HepG2 (cell line): ENCODE results near the gene VARS1. TPM values are rescaled to one million over a fixed set of nuclear protein-coding genes. Genes with fewer than 3 reads are reported as not detected.

Experiments used
- BCLAF1 ChIP-seq: fragments of 450-650 bp; IDR thresholded peaks from 2 replicates; pipeline ENCODE4 v1.6.1; 2017; ENCODE audit warnings: mild to moderate bottlenecking
- ETV6 ChIP-seq: sonication (generic); formaldehyde crosslinking; conservative IDR thresholded peaks from 2 replicates; pipeline ENCODE4 v1.4.0; 2020; ENCODE audit warnings: missing genetic modification reagents
- FOXK2 ChIP-seq: fragments of 450-650 bp; IDR thresholded peaks from 2 replicates; pipeline ENCODE4 v1.6.1; 2016
- HMG20A ChIP-seq: IDR thresholded peaks from 2 replicates; pipeline ENCODE4 v1.6.1; 2016; ENCODE audit warnings: borderline replicate concordance
- HOXA5 ChIP-seq: sonication (generic); formaldehyde crosslinking; IDR thresholded peaks from 2 replicates; pipeline ENCODE4 v1.4.0; 2020; ENCODE audit warnings: missing genetic modification reagents
- IKZF5 ChIP-seq: IDR thresholded peaks from 2 replicates; pipeline ENCODE4 v1.6.1; 2018; ENCODE audit warnings: missing genetic modification reagents, mild to moderate bottlenecking, missing compliant biosample characterization
- MAZ ChIP-seq, 2 experiments: sonication (generic) in 1 of 2; formaldehyde crosslinking in 1 of 2; IDR thresholded peaks; 2 replicates each; pipeline versions ENCODE4 v1.5.0 to v1.6.1; 2012 to 2020; ENCODE audit warnings: low read depth in 2 of 2, mild to moderate bottlenecking in 2 of 2, borderline replicate concordance in 1 of 2, improper control_type of control experiment in 1 of 2, low read length in 1 of 2, missing genetic modification reagents in 1 of 2, moderate library complexity in 1 of 2
- MTERF4 ChIP-seq: sonication (generic); formaldehyde crosslinking; IDR thresholded peaks from 2 replicates; pipeline ENCODE4 v1.8.0; 2023; ENCODE audit warnings: mild to moderate bottlenecking, missing genetic modification reagents
- NFKBIZ ChIP-seq: IDR thresholded peaks from 2 replicates; pipeline ENCODE4 v1.6.1; 2018; ENCODE audit warnings: missing genetic modification reagents, missing compliant biosample characterization
- POLR2A ChIP-seq, 2 experiments: IDR thresholded peaks; 2 replicates each; pipeline ENCODE4 v1.6.1; 2011; ENCODE audit warnings: low read depth in 2 of 2, low read length in 2 of 2, mild to moderate bottlenecking in 1 of 2, moderate library complexity in 1 of 2; ENCODE audit not compliant: insufficient read depth in 1 of 2
- PRDM15 ChIP-seq: sonication (generic); formaldehyde crosslinking; IDR thresholded peaks from 2 replicates; pipeline ENCODE4 v1.4.0; 2020; ENCODE audit warnings: missing genetic modification reagents
- THAP9 ChIP-seq: sonication (generic); formaldehyde crosslinking; IDR thresholded peaks from 2 replicates; pipeline ENCODE4; 2020; ENCODE audit warnings: missing genetic modification reagents, mild to moderate bottlenecking, borderline replicate concordance
- ZMAT3 ChIP-seq: sonication (generic); formaldehyde crosslinking; conservative IDR thresholded peaks from 2 replicates; pipeline ENCODE4 v1.7.0; 2021; ENCODE audit warnings: missing genetic modification reagents
- ZNF326 ChIP-seq: sonication (generic); formaldehyde crosslinking; IDR thresholded peaks from 2 replicates; pipeline ENCODE4 v1.4.0; 2020; ENCODE audit warnings: missing genetic modification reagents, borderline replicate concordance
- ZNF670 ChIP-seq: sonication (generic); formaldehyde crosslinking; IDR thresholded peaks from 2 replicates; pipeline ENCODE4 v1.8.0; 2022; ENCODE audit warnings: mild to moderate bottlenecking, missing genetic modification reagents, borderline replicate concordance
- ZSCAN12 ChIP-seq: sonication (generic); formaldehyde crosslinking; IDR thresholded peaks from 2 replicates; pipeline ENCODE4 v1.9.0; 2021; ENCODE audit warnings: mild to moderate bottlenecking, missing genetic modification reagents
- ZSCAN31 ChIP-seq: sonication (generic); formaldehyde crosslinking; IDR thresholded peaks from 2 replicates; pipeline ENCODE4 v1.5.0; 2020; ENCODE audit warnings: low read depth, mild to moderate bottlenecking, missing genetic modification reagents
- polyA plus RNA-seq, 8 experiments: library from polyadenylated mRNA; depleted of rRNA in 3 of 8; stranded (reverse) in 7 of 8; unstranded in 1 of 8; fragments of >200 nt; fragmentation: Illumina TruSeq in 4 of 8; extraction: Trizol in 4 of 8; gene quantifications; 2 replicates each; pipeline versions ENCODE4 v1.2.1 to v1.2.3, GENCODE V29; 2011 to 2016; ENCODE audit warnings: low read depth in 4 of 8, missing spikeins in 1 of 8, mixed read lengths in 1 of 8; ENCODE audit not compliant: insufficient read depth in 1 of 8
- total RNA-seq, 5 experiments: library from RNA; depleted of rRNA; stranded (reverse); fragments of >200 nt; fragmentation: Illumina TruSeq; extraction: Trizol; gene quantifications; 2 replicates each; pipeline ENCODE4 v1.2.3, GENCODE V29; 2016; ENCODE audit warnings: low read depth in 1 of 5

VARS1 gene
- total and polyA plus RNA-seq, 2 of the 13 experiments (the other 11 are each of a cell fraction or from before 2014, with no cell fraction given), result 14.7 to 56.1 TPM

- no peak; the same call in 1 of the 2 replicates for TF ChIP-seq THAP9 (CRISPR knock-in tag)
- TF ChIP-seq FOXK2, result no peak
- TF ChIP-seq IKZF5, result no peak; the same call in none of the 2 replicates
- peak; percentile 97 for TF ChIP-seq ZSCAN31 (CRISPR knock-in tag)
- TF ChIP-seq ZNF326 (CRISPR knock-in tag), result no peak
- no peak for TF ChIP-seq ZNF670 (CRISPR knock-in tag)
- TF ChIP-seq BCLAF1, result no peak
- no peak for TF ChIP-seq HMG20A (CRISPR knock-in tag)
- no peak for TF ChIP-seq ZSCAN12 (CRISPR knock-in tag)
- TF ChIP-seq MTERF4 (CRISPR knock-in tag), result peak; percentile 64; the same call in 1 of the 2 replicates
- peak; percentile 85 for TF ChIP-seq MAZ (IDR thresholded peaks at IDR 0.05; ENCODE audit: borderline replicate concordance, low read depth, low read length)
- peak; percentile 99 for TF ChIP-seq MAZ (CRISPR knock-in tag; IDR thresholded peaks at IDR 0.05; ENCODE audit: low read depth)
- TF ChIP-seq ETV6 (CRISPR knock-in tag), result no peak; the same call in 1 of the 2 replicates
- TF ChIP-seq NFKBIZ, result no peak
- peak in 1 of 2 experiments; percentile 46; a peak in 1 of 4 replicates for TF ChIP-seq POLR2A (IDR thresholded peaks at IDR 0.05; ENCODE audit: insufficient read depth in 1 of 2, low read depth in 2 of 2, low read length in 2 of 2)
- peak; percentile 89 for TF ChIP-seq HOXA5 (CRISPR knock-in tag)
- peak; percentile 55; the same call in 1 of the 2 replicates for TF ChIP-seq PRDM15 (CRISPR knock-in tag)
- TF ChIP-seq ZMAT3 (CRISPR knock-in tag), result 0 out of 2 replicates have a peak, but pooled peaks have one; percentile 34
Measured at GRCh38 chr6:31795616-31796298, at the start of gene VARS1 (continued).
